Subcutaneous adipose tissue (tissue), 4 donors: Measurements from ENCODE around the gene GPR160. TPM values are rescaled to one million over a fixed set of nuclear protein-coding genes. Genes with fewer than 3 reads are reported as not detected.

Source experiments
- small RNA-seq: library from RNA; depleted of rRNA; stranded (forward); fragments of <200 nt; gene quantifications from one replicate; pipeline ENCODE3, GENCODE V24; 2016
- total RNA-seq, 4 donors: library from RNA; depleted of rRNA; stranded (reverse); fragments of >200 nt; gene quantifications; one replicate each; pipeline ENCODE4 v1.1.0, GENCODE V29; 2016
- TF ChIP-seq, protein P1 (sequence below): fragments of 450-650 bp; IDR thresholded peaks from one replicate; pipeline ENCODE4 v1.5.1; 2016; ENCODE audit warnings: low read depth, mild to moderate bottlenecking, control low read depth, antibody characterized with exemption, moderate library complexity

GPR160 gene
- total RNA-seq, 4 donors from 2014 or later: 4.6 to 13.9 (median 8.9) TPM

DNA sequence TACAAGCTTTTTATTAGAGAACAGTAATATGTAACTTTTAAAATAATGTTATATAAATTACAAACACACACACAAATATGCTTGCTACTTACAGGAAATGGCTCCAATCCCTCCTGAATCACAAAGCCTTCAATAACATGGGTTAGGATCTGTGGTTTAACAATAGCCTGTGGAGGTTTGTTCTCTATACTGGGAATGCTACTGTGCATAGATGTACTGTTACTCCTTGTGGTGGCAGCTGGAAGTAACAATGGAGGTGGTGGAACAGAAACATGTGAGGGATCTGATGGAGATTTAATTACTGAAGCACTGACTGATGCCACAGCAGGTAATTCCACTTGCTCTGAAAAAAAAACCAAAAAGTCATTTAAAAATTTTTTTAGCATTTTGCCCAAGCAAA, 79.3 kb downstream of the GPR160 start:
- TF ChIP-seq, protein P1, sequence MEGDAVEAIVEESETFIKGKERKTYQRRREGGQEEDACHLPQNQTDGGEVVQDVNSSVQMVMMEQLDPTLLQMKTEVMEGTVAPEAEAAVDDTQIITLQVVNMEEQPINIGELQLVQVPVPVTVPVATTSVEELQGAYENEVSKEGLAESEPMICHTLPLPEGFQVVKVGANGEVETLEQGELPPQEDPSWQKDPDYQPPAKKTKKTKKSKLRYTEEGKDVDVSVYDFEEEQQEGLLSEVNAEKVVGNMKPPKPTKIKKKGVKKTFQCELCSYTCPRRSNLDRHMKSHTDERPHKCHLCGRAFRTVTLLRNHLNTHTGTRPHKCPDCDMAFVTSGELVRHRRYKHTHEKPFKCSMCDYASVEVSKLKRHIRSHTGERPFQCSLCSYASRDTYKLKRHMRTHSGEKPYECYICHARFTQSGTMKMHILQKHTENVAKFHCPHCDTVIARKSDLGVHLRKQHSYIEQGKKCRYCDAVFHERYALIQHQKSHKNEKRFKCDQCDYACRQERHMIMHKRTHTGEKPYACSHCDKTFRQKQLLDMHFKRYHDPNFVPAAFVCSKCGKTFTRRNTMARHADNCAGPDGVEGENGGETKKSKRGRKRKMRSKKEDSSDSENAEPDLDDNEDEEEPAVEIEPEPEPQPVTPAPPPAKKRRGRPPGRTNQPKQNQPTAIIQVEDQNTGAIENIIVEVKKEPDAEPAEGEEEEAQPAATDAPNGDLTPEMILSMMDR: no peak

- TF ChIP-seq, protein P1: no peak
Measured at GRCh38 chr3:170128259-170128976, 90.6 kb downstream of the GPR160 start.

GRCh38 chr3:170128977-170129431, 91.2 kb downstream of the GPR160 start:
- TF ChIP-seq, protein P1: no peak

- TF ChIP-seq, protein P1: no peak
Measured at GRCh38 chr3:170130532-170130931, 92.7 kb downstream of the GPR160 start.

GRCh38 chr3:170132335-170132734, 94.5 kb downstream of the GPR160 start:
- TF ChIP-seq, protein P1: no peak

Small RNA genes lying within 50 kb of the gene (small RNA-seq; reads per million reads assigned to genes)
- gene RNU4-38P: not detected

Other genes starting within 250 kb of the GPR160 start
- under 1 TPM in 2 of 4 donors, not detected in 2; 0.22 to 0.38 TPM for gene LRRIQ4, start 225.1 kb upstream of the GPR160 start, total RNA-seq
- 10 to 100 TPM in 1 of 4 donors, 1 to 10 TPM in 3; 4.2 to 13.2 (median 7.7) TPM for gene LRRC34, start 225.1 kb upstream of the GPR160 start, total RNA-seq
- gene LRRC31, start 168.1 kb upstream of the GPR160 start, total RNA-seq: under 1 TPM in 1 of 4 donors, not detected in 3; 0.44 TPM
- not detected for gene SAMD7, start 126.4 kb upstream of the GPR160 start, total RNA-seq
- gene SEC62, start 71.2 kb upstream of the GPR160 start, total RNA-seq: 100 to 1,000 TPM in 1 of 4 donors, 10 to 100 TPM in 3; 57.8 to 104 (median 86.1) TPM
- 10 to 100 TPM; 57.1 to 89.7 (median 62.1) TPM for gene PHC3, start 143.7 kb downstream of the GPR160 start, total RNA-seq
- 10 to 100 TPM; 20.2 to 40.5 (median 22.4) TPM for gene PRKCI, start 184.4 kb downstream of the GPR160 start, total RNA-seq